Muscle layer of colon (tissue), 2 donors: ENCODE results near the gene ITM2A.

Source experiments
- H3K27ac ChIP-seq: one replicate; pipeline ENCODE4 v1.7.0; 2013; ENCODE audit warnings: low read depth, mild to moderate bottlenecking, low read length, moderate library complexity
- H3K27me3 ChIP-seq, 2 donors: one replicate each; pipeline ENCODE4 v1.7.0; 2013; ENCODE audit warnings: low read length in 2 of 2, mild to moderate bottlenecking in 2 of 2; ENCODE audit not compliant: insufficient read depth in 2 of 2, control insufficient read depth in 1 of 2
- H3K36me3 ChIP-seq: one replicate; pipeline ENCODE4 v1.7.0; 2013; ENCODE audit warnings: mild to moderate bottlenecking, low read length; ENCODE audit not compliant: insufficient read depth
- H3K4me1 ChIP-seq: one replicate; pipeline ENCODE4 v1.7.0; 2013; ENCODE audit warnings: mild to moderate bottlenecking, low read length; ENCODE audit not compliant: insufficient read depth
- H3K4me3 ChIP-seq, 2 donors: one replicate each; pipeline ENCODE4 v1.7.0; 2013; ENCODE audit warnings: low read length in 2 of 2, low read depth in 1 of 2, mild to moderate bottlenecking in 1 of 2, moderate library complexity in 1 of 2
- H3K9ac ChIP-seq: one replicate; pipeline ENCODE4 v1.7.0; 2013; ENCODE audit warnings: low read length
- H3K9me3 ChIP-seq: one replicate; pipeline ENCODE4 v1.7.0; 2013; ENCODE audit warnings: mild to moderate bottlenecking, low read length
- donor health status: abdominal sarcoma.
- donor health status: Adenocarcinoma of cecum.

ITM2A gene

GRCh38 chrX:79369871-79370270 lies 2.7 kb upstream of the ITM2A start:
- Histone ChIP-seq H3K27me3 (no peaks in the 10 kb centered on the region), H3K27ac (no peak overlapping the region), H3K36me3 (no peaks in the 10 kb centered on the region), H3K4me3 (no peak overlapping the region), H3K4me1 (no peaks in the 10 kb centered on the region), H3K9me3 (no peaks in the 10 kb centered on the region), H3K9ac (no peak overlapping the region)

GRCh38 chrX:79368441-79368840 lies 1.3 kb upstream of the ITM2A start:
- Histone ChIP-seq H3K9ac (no peak overlapping the region), H3K36me3 (no peaks in the 10 kb centered on the region), H3K9me3 (no peaks in the 10 kb centered on the region), H3K27me3 (no peaks in the 10 kb centered on the region), H3K27ac (no peak overlapping the region), H3K4me1 (no peaks in the 10 kb centered on the region), H3K4me3 (no peak overlapping the region)

- Histone ChIP-seq H3K36me3 (no peaks in the 10 kb centered on the region), H3K9me3 (no peaks in the 10 kb centered on the region), H3K9ac (no peak overlapping the region), H3K4me3 (no peak overlapping the region), H3K27me3 (no peaks in the 10 kb centered on the region), H3K27ac (no peak overlapping the region), H3K4me1 (no peaks in the 10 kb centered on the region)
Measured at GRCh38 chrX:79367907-79368306, 773 bp upstream of the ITM2A start.

- Histone ChIP-seq H3K9me3 (no peaks in the 10 kb centered on the region), H3K27ac (no peak overlapping the region), H3K36me3 (no peaks in the 10 kb centered on the region), H3K4me3 (peak overlapping the region; percentile 3 to 42), H3K9ac (no peak overlapping the region), H3K27me3 (peaks cover 0 to 2% of the 10 kb centered on the region in 2 donors), H3K4me1 (no peaks in the 10 kb centered on the region)
Measured at GRCh38 chrX:79366556-79366872, 620 bp downstream of the ITM2A start.

GRCh38 chrX:79365591-79365990 lies 1.5 kb downstream of the ITM2A start:
- peaks cover 0 to 5% of the 10 kb centered on the region in 2 donors for H3K27me3 ChIP-seq
- H3K9me3 ChIP-seq: no peaks in the 10 kb centered on the region
- H3K9ac ChIP-seq: no peak overlapping the region
- no peak overlapping the region for H3K4me3 ChIP-seq
- no peaks in the 10 kb centered on the region for H3K36me3 ChIP-seq
- H3K27ac ChIP-seq: no peak overlapping the region
- no peaks in the 10 kb centered on the region for H3K4me1 ChIP-seq

- peaks cover 0 to 5% of the 10 kb centered on the region in 2 donors for H3K27me3 ChIP-seq
- H3K9me3 ChIP-seq: no peaks in the 10 kb centered on the region
- H3K4me1 ChIP-seq: no peaks in the 10 kb centered on the region
- no peak overlapping the region for H3K4me3 ChIP-seq
- H3K27ac ChIP-seq: no peak overlapping the region
- H3K9ac ChIP-seq: no peak overlapping the region
- no peaks in the 10 kb centered on the region for H3K36me3 ChIP-seq
Measured at GRCh38 chrX:79364306-79364705, 2.8 kb downstream of the ITM2A start.

GRCh38 chrX:79361192-79361870 lies 5.8 kb downstream of the ITM2A start:
- Histone ChIP-seq H3K27ac (no peak overlapping the region), H3K9ac (no peak overlapping the region)

GRCh38 chrX:79336869-79337815 lies 30.0 kb downstream of the ITM2A start:
- Histone ChIP-seq H3K4me1 (no peaks in the 10 kb centered on the region), H3K36me3 (no peaks in the 10 kb centered on the region), H3K4me3 (no peak overlapping the region), H3K9me3 (no peaks in the 10 kb centered on the region), H3K9ac (no peak overlapping the region), H3K27ac (no peak overlapping the region), H3K27me3 (no peaks in the 10 kb centered on the region)

More at GRCh38 chrX:79361192-79361870, 5.8 kb downstream of the ITM2A start:
- Histone ChIP-seq H3K9me3 (no peaks in the 10 kb centered on the region), H3K27me3 (peaks cover 0 to 5% of the 10 kb centered on the region in 2 donors), H3K4me1 (no peaks in the 10 kb centered on the region), H3K36me3 (no peaks in the 10 kb centered on the region), H3K4me3 (no peak overlapping the region)

GRCh38 chrX:79330022-79330421 lies 37.1 kb downstream of the ITM2A start:
- Histone ChIP-seq H3K9me3 (no peaks in the 10 kb centered on the region), H3K4me1 (no peaks in the 10 kb centered on the region), H3K36me3 (no peaks in the 10 kb centered on the region), H3K27ac (no peak overlapping the region), H3K4me3 (no peak overlapping the region), H3K27me3 (no peaks in the 10 kb centered on the region), H3K9ac (no peak overlapping the region)

GRCh38 chrX:79325263-79325958 lies 41.7 kb downstream of the ITM2A start:
- Histone ChIP-seq H3K36me3 (no peaks in the 10 kb centered on the region), H3K4me3 (no peak overlapping the region), H3K4me1 (no peaks in the 10 kb centered on the region), H3K27me3 (no peaks in the 10 kb centered on the region), H3K9me3 (no peaks in the 10 kb centered on the region), H3K9ac (no peak overlapping the region), H3K27ac (no peak overlapping the region)
